HepG2 (cell line): ENCODE measurements around the gene ERF. TPM values are rescaled to one million over a fixed set of nuclear protein-coding genes. Genes with fewer than 3 reads are reported as not detected.

Experiments
- DNMT1 ChIP-seq: sonication (generic); formaldehyde crosslinking; IDR thresholded peaks from 2 replicates; pipeline ENCODE4 v1.5.1; 2020; ENCODE audit warnings: mild to moderate bottlenecking, missing genetic modification reagents
- FOXP1 ChIP-seq, 2 experiments: fragments of 450-650 bp in 1 of 2; IDR thresholded peaks; 2 replicates each; pipeline ENCODE4 v1.6.1; 2017 to 2018; ENCODE audit warnings: antibody characterized with exemption in 1 of 2
- HES4 ChIP-seq: sonication (generic); formaldehyde crosslinking; IDR thresholded peaks from 2 replicates; pipeline ENCODE4 v1.9.0; 2021; ENCODE audit warnings: mild to moderate bottlenecking, missing genetic modification reagents, borderline replicate concordance
- NONO ChIP-seq, 2 experiments: fragments of 450-650 bp in 1 of 2; sonication (generic) in 1 of 2; formaldehyde crosslinking in 1 of 2; IDR thresholded peaks in 1 of 2; conservative IDR thresholded peaks in 1 of 2; 2 replicates each; pipeline versions ENCODE4 v1.6.1 to v1.8.0; 2017 to 2022; ENCODE audit warnings: mild to moderate bottlenecking in 1 of 2, missing genetic modification reagents in 1 of 2, moderate library complexity in 1 of 2
- ONECUT2 ChIP-seq: sonication (generic); formaldehyde crosslinking; IDR thresholded peaks from 2 replicates; pipeline ENCODE4 v1.4.0; 2020; ENCODE audit warnings: missing genetic modification reagents
- RFX5 ChIP-seq: IDR thresholded peaks from 2 replicates; pipeline ENCODE4 v1.6.1; 2011; ENCODE audit warnings: low read depth, low read length, improper control_type of control experiment
- SALL2 ChIP-seq: sonication (generic); formaldehyde crosslinking; IDR thresholded peaks from 2 replicates; pipeline ENCODE4 v1.8.1; 2023; ENCODE audit warnings: mild to moderate bottlenecking, missing genetic modification reagents, inconsistent platforms
- SPEN ChIP-seq: sonication (generic); formaldehyde crosslinking; IDR thresholded peaks from 2 replicates; pipeline ENCODE4 v1.5.1; 2020; ENCODE audit warnings: low read depth, mild to moderate bottlenecking, missing genetic modification reagents
- SRSF1 ChIP-seq: fragments of 200-400 bp; formaldehyde crosslinking; optimal IDR thresholded peaks from 2 replicates; pipeline ENCODE3; 2017; ENCODE audit warnings: mild to moderate bottlenecking, low read depth, low read length, moderate library complexity
- TCF7L2 ChIP-seq: IDR thresholded peaks from 2 replicates; pipeline ENCODE4 v1.6.1; 2011; ENCODE audit warnings: mild to moderate bottlenecking, low read depth, low read length, moderate library complexity
- YY1 ChIP-seq: IDR thresholded peaks from 2 replicates; pipeline ENCODE4 v1.6.1; 2011; ENCODE audit warnings: low read length, low read depth, moderate library complexity, mild to moderate bottlenecking; ENCODE audit not compliant: insufficient read depth, insufficient replicate concordance
- ZNF644 ChIP-seq: IDR thresholded peaks from 2 replicates; pipeline ENCODE4 v1.6.1; 2016; ENCODE audit warnings: low read depth
- ZNF713 ChIP-seq: sonication (generic); formaldehyde crosslinking; IDR thresholded peaks from 2 replicates; pipeline ENCODE4 v1.4.0; 2020; ENCODE audit warnings: mild to moderate bottlenecking, missing genetic modification reagents
- ZNF749 ChIP-seq: sonication (generic); formaldehyde crosslinking; IDR thresholded peaks from 2 replicates; pipeline ENCODE4 v1.8.0; 2022; ENCODE audit warnings: mild to moderate bottlenecking, missing genetic modification reagents, moderate library complexity, borderline replicate concordance
- ZNF775 ChIP-seq: sonication (generic); formaldehyde crosslinking; IDR thresholded peaks from 2 replicates; pipeline ENCODE4 v1.4.0; 2020; ENCODE audit warnings: missing genetic modification reagents, mild to moderate bottlenecking, moderate library complexity, borderline replicate concordance
- ZNF781 ChIP-seq: sonication (generic); formaldehyde crosslinking; IDR thresholded peaks from 2 replicates; pipeline ENCODE4 v1.5.1; 2020; ENCODE audit warnings: borderline replicate concordance, mild to moderate bottlenecking, missing genetic modification reagents; ENCODE audit errors: not compliant biosample characterization
- polyA plus RNA-seq, 8 experiments: library from polyadenylated mRNA; depleted of rRNA in 3 of 8; stranded (reverse) in 7 of 8; unstranded in 1 of 8; fragments of >200 nt; fragmentation: Illumina TruSeq in 4 of 8; extraction: Trizol in 4 of 8; gene quantifications; 2 replicates each; pipeline versions ENCODE4 v1.2.1 to v1.2.3, GENCODE V29; 2011 to 2016; ENCODE audit warnings: low read depth in 4 of 8, missing spikeins in 1 of 8, mixed read lengths in 1 of 8; ENCODE audit not compliant: insufficient read depth in 1 of 8
- total RNA-seq, 5 experiments: library from RNA; depleted of rRNA; stranded (reverse); fragments of >200 nt; fragmentation: Illumina TruSeq; extraction: Trizol; gene quantifications; 2 replicates each; pipeline ENCODE4 v1.2.3, GENCODE V29; 2016; ENCODE audit warnings: low read depth in 1 of 5
- TF ChIP-seq, protein P1 (sequence below), 2 experiments: sonication (generic) in 1 of 2; formaldehyde crosslinking in 1 of 2; IDR thresholded peaks; 2 replicates each; pipeline versions ENCODE4 v1.4.0 to v1.6.1; 2018 to 2020; ENCODE audit warnings: missing genetic modification reagents in 2 of 2, borderline replicate concordance in 1 of 2, low read depth in 1 of 2, mild to moderate bottlenecking in 1 of 2, missing biosample characterization in 1 of 2
- TF ChIP-seq, protein P2 (sequence below): sonication (generic); formaldehyde crosslinking; IDR thresholded peaks from 2 replicates; pipeline ENCODE4 v1.4.0; 2020; ENCODE audit warnings: missing genetic modification reagents
- TF ChIP-seq, protein P3 (sequence below): sonication (generic); formaldehyde crosslinking; conservative IDR thresholded peaks from 2 replicates; pipeline ENCODE4 v1.8.0; 2022; ENCODE audit warnings: low read depth, missing genetic modification reagents
- TF ChIP-seq, protein P4 (sequence below): sonication (generic); formaldehyde crosslinking; IDR thresholded peaks from 2 replicates; pipeline ENCODE4 v1.4.0; 2020; ENCODE audit warnings: missing genetic modification reagents
- TF ChIP-seq, protein P5 (sequence below): sonication (generic); formaldehyde crosslinking; IDR thresholded peaks from 2 replicates; pipeline ENCODE4 v1.4.0; 2020; ENCODE audit warnings: mild to moderate bottlenecking, low read depth, missing genetic modification reagents

The ERF gene
- total and polyA plus RNA-seq, 2 of the 13 experiments (the other 11 are each of a cell fraction or from before 2014, with no cell fraction given), result 67.1 to 69.9 TPM

DNA sequence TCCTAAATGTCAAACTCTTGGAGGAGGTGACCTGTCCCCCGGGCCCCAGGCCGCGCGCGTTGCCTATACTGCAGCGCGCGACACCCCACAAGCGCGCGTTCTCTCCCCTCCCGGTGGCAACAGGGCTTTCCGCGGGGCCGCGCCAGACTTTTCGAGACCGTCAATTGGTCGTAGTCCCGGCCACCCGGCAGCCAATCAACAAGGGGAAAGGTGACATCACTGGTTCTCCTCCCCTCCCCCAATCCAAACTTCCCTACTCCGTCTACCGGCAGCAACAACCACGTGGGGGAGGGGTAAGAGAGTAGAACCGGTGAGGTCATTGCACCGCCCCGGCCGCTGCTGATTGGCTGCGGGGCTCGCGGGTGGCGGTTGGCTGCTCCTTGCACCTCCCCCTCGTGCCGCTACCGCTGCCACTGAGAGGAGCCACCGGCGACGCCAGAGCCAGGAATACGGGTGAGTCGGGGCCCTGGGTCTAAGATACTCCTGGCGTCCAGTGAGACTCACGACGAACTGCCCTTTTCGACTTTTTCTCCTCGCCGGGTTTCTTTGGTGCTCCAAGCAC, 13.3 kb upstream of the ERF start (continued):
- TF ChIP-seq, protein P1, sequence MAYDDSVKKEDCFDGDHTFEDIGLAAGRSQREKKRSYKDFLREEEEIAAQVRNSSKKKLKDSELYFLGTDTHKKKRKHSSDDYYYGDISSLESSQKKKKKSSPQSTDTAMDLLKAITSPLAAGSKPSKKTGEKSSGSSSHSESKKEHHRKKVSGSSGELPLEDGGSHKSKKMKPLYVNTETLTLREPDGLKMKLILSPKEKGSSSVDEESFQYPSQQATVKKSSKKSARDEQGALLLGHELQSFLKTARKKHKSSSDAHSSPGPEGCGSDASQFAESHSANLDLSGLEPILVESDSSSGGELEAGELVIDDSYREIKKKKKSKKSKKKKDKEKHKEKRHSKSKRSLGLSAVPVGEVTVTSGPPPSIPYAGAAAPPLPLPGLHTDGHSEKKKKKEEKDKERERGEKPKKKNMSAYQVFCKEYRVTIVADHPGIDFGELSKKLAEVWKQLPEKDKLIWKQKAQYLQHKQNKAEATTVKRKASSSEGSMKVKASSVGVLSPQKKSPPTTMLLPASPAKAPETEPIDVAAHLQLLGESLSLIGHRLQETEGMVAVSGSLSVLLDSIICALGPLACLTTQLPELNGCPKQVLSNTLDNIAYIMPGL (CRISPR knock-in tag; IDR thresholded peaks at IDR 0.05; ENCODE audit: borderline replicate concordance in 1 of 2, low read depth in 1 of 2), result peak in 1 of 2 experiments; percentile 13; a peak in 1 of 4 replicates
- TF ChIP-seq RFX5 (peak; percentile 94), YY1 (peak; percentile 48), SPEN (CRISPR knock-in tag) (peak; percentile 64; the same call in 1 of the 2 replicates), NONO (IDR thresholded peaks at IDR 0.05) (no peak), NONO (CRISPR knock-in tag; conservative IDR thresholded peaks at IDR 0.05) (peak; percentile 65; the same call in 1 of the 2 replicates), DNMT1 (no peak), ZNF775 (CRISPR knock-in tag) (no peak), ZNF781 (CRISPR knock-in tag) (no peak), SRSF1 (peak; percentile 29), TCF7L2 (no peak), ZNF749 (CRISPR knock-in tag) (peak; percentile 71; the same call in 1 of the 2 replicates), HES4 (CRISPR knock-in tag) (no peak), ZNF644 (CRISPR knock-in tag) (no peak), SALL2 (CRISPR knock-in tag) (no peak; the same call in 1 of the 2 replicates), ONECUT2 (CRISPR knock-in tag) (no peak), FOXP1 (IDR thresholded peaks at IDR 0.05) (peak; percentile 52; the same call in 1 of the 2 replicates), FOXP1 (CRISPR knock-in tag; IDR thresholded peaks at IDR 0.05) (no peak; the same call in 1 of the 2 replicates), ZNF713 (CRISPR knock-in tag) (no peak)
- TF ChIP-seq, protein P2, sequence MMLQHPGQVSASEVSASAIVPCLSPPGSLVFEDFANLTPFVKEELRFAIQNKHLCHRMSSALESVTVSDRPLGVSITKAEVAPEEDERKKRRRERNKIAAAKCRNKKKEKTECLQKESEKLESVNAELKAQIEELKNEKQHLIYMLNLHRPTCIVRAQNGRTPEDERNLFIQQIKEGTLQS (CRISPR knock-in tag), result peak; percentile 64; the same call in 1 of the 2 replicates
- TF ChIP-seq, protein P3, sequence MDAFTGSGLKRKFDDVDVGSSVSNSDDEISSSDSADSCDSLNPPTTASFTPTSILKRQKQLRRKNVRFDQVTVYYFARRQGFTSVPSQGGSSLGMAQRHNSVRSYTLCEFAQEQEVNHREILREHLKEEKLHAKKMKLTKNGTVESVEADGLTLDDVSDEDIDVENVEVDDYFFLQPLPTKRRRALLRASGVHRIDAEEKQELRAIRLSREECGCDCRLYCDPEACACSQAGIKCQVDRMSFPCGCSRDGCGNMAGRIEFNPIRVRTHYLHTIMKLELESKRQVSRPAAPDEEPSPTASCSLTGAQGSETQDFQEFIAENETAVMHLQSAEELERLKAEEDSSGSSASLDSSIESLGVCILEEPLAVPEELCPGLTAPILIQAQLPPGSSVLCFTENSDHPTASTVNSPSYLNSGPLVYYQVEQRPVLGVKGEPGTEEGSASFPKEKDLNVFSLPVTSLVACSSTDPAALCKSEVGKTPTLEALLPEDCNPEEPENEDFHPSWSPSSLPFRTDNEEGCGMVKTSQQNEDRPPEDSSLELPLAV (CRISPR knock-in tag), result no peak
- TF ChIP-seq, protein P4, sequence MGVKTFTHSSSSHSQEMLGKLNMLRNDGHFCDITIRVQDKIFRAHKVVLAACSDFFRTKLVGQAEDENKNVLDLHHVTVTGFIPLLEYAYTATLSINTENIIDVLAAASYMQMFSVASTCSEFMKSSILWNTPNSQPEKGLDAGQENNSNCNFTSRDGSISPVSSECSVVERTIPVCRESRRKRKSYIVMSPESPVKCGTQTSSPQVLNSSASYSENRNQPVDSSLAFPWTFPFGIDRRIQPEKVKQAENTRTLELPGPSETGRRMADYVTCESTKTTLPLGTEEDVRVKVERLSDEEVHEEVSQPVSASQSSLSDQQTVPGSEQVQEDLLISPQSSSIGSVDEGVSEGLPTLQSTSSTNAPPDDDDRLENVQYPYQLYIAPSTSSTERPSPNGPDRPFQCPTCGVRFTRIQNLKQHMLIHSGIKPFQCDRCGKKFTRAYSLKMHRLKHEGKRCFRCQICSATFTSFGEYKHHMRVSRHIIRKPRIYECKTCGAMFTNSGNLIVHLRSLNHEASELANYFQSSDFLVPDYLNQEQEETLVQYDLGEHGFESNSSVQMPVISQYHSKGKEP (CRISPR knock-in tag), result no peak
- TF ChIP-seq, protein P5, sequence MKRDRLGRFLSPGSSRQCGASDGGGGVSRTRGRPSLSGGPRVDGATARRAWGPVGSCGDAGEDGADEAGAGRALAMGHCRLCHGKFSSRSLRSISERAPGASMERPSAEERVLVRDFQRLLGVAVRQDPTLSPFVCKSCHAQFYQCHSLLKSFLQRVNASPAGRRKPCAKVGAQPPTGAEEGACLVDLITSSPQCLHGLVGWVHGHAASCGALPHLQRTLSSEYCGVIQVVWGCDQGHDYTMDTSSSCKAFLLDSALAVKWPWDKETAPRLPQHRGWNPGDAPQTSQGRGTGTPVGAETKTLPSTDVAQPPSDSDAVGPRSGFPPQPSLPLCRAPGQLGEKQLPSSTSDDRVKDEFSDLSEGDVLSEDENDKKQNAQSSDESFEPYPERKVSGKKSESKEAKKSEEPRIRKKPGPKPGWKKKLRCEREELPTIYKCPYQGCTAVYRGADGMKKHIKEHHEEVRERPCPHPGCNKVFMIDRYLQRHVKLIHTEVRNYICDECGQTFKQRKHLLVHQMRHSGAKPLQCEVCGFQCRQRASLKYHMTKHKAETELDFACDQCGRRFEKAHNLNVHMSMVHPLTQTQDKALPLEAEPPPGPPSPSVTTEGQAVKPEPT (CRISPR knock-in tag), result no peak
